Activated CD4-positive, alpha-beta T cell treated with anti-CD3 and anti-CD28 coated beads, Interleukin-2, amount 50 U/mL, for 4 hours (primary cell): ENCODE measurements around the gene CTDP1.
"Not testable (repeated sequence)": the region's sequence is repeated elsewhere in the genome, so short reads cannot be mapped to it uniquely, and the experiment has no call there.

Experiments
- DNase-seq, 2 experiments: peaks; one replicate each; pipeline ENCODE4 v3.0.0-alpha.2; 2020

CTDP1 gene

DNA sequence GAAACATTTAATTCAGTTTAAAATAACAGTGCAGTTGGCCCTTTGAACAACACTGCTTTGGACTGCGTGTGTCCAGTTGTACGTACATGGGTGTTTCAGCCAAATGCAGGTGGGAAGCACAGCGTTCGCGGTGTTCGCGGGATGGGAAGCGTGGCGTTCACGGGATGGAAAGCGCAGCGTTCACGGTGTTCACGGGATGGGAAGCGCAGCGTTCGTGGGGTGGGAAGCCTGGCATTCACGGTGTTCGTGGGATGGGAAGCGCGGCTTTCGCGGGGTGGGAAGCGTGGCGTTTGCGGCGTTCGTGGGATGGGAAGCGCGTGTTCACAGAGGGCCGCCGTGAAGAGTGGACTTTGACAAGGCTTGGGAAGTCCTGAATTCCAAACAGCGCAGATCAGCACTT is 47.6 kb downstream of the CTDP1 start:
- no peak for DNase-seq

DNA sequence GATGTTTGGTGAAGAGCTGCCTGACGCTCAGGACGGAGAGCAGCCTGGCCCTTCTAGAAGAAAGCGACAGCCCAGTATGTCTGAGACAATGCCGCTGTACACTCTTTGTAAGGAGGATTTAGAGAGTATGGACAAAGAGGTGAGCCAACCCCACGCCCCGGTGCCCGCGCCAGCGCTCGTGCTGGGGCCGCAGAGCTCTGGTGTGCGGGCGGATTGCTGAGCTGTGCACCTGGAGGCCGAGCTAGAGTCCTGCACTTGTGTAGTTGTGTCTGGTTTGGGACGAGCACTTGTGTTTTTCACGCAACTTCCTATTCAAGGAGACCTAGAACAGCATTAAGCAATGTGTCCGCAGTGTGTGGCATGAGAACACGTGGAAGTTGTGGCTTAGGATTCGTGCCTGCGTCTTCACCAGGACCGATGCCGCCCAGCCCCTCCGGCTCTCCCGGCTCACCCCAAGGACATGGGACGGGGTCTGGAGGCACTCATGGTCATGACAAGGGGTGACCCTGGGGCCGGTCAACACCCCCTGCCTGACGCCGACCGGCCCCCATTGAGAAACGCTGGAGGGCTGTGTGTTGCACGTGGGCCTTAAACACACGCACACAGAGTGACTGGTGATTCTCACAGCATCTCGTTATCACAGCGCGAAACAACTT is 49.5 kb downstream of the CTDP1 start:
- DNase-seq: no peak

DNA sequence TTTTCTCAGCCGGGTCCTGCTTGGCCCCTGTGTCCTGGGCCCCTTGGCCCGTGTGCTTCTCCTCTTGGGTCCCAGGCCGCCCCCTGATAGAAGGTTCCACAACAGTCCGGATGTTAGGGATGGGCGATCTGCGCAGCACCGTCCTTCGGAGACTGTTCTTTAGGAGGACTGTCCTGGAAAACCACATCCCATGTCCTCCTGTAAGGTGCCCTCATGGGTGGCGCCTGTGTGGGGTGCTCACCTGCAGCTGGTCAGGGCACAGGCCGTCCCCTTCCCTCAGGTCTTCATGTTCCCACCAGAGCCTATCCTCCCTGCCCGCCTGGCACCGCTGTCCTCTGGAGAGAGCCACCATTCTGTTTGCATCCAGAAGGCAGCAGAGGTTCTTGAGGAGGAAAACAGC is 50.0 kb downstream of the CTDP1 start:
- DNase-seq: no peak

DNA sequence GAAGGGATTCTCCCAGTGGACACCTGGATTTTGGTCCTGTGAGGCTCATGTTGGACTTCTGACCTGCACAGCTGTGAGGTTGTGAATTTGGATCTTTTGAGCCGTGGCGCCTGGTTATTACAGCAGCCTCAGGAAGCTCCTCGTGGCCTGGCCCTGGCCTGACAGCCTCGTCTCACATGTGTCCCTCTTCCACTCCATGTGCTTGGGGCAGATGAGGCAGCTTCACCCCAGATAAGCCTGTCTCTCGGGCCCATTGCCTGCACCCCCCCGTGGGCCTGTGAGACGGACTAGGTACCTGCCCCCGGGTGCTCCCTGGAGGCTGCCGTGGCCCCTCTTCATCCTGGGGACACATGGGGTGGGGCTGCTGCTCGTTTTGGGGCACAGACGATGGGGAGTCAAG is 51.2 kb downstream of the CTDP1 start:
- DNase-seq: no peak

DNA sequence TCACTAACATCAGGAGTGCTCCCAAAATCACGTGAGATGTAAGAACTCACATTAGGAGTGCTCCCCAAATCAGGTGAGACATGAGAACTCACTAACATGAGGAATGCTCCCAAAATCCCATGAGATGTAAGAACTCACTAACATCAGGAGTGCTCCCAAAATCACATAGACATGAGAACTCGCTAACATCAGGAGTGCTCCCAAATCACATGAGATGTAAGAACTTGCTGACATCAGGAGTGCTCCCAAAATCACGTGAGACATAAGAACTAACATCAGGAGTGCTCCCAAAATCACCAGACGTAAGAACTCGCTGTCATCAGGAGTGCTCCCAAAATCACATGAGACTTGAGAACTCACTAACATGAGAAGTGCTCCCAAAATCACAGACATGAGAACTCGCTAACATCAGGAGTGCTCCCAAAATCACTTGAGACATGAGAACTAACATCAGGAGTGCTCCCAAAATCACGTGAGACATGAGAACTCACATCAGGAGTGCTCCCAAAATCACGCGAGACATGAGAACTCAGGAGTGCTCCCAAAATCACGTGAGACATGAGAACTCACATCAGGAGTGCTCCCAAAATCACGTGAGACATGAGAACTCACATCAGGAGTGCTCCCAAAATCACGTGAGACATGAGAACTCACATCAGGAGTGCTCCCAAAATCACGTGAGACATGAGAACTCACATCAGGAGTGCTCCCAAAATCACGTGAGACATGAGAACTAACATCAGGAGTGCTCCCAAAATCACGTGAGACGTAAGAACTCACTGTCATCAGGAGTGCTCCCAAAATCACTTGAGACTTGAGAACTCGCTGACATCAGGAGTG is 52.5 kb downstream of the CTDP1 start:
- DNase-seq: not testable (repeated sequence)

DNA sequence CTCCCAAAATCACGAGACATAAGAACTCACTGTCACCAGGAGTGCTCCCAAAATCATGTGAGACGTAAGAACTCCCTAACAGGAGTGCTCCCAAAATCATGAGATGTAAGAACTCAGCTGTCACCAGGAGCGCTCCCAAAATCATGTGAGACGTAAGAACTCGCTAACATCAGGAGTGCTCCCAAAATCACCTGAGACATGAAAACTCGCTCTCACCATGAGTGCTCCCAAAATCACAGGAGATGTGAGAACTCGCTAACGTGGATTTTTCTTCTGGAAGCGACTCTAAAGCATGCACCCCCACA is 53.1 kb downstream of the CTDP1 start:
- no peak for DNase-seq

DNA sequence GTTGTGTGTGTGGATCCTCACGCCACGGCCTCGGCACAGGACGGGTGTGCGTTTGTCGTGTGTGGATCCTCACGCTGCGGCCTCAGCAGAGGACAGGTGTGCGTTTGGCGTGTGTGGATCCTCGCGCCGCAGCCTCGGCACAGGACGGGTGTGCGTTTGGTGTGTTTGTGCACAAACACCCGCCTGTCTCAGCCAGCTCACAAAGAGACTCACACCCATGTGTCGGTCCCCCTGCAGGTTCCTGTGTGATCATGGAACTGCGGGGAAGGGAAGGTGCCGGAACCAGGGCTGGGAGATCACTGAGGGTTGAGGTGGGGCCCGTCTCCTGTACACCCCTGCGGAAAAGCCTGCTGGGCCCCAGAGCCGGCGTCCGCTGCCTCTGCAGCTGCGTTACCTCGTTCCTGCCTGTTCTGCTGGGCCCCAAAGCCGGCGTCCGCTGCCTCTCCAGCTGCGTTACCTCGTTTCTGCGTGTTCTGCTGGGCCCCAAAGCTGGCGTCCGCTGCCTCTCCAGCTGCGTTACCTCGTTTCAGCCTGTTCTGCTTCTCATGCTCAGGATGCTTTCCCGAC is 53.6 kb downstream of the CTDP1 start:
- DNase-seq: no peak

DNA sequence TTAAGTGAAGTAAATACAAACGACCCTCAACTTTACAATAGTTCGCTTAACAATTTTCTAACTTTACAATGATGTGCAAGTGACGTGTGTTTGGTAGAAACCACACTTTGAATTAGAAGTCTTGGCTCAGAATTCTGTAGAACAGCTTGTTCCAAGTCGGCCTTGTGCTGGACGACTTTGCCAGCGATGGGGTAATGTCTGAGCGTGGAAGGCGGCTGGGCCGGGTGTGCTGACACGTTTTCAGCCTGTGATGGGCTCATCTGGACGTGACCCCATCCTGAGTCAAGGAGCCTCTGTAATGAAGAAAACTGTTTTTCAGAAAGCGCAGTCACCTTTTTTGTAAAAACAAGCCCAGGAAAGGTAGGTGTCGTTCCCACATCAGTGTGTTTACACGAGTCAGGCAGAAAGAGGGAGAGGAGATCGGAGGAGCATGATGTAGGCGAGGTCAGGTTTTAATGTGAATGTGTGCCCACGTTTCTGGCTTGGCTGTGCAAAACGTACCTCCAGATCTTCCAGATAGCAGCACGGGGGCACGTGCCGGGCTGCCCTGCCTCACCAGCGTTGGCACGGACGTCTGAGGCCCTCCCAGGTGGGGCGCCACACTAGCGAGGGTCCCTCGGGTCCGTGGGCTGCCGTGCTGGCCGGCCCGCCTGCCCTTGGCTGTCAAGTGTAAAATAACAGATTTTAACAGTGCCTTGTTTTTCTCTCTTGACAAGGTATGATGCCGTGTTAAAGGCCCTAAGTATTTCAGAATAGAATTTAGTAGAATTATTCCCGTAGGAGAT is 54.6 kb downstream of the CTDP1 start:
- no peak for DNase-seq

DNA sequence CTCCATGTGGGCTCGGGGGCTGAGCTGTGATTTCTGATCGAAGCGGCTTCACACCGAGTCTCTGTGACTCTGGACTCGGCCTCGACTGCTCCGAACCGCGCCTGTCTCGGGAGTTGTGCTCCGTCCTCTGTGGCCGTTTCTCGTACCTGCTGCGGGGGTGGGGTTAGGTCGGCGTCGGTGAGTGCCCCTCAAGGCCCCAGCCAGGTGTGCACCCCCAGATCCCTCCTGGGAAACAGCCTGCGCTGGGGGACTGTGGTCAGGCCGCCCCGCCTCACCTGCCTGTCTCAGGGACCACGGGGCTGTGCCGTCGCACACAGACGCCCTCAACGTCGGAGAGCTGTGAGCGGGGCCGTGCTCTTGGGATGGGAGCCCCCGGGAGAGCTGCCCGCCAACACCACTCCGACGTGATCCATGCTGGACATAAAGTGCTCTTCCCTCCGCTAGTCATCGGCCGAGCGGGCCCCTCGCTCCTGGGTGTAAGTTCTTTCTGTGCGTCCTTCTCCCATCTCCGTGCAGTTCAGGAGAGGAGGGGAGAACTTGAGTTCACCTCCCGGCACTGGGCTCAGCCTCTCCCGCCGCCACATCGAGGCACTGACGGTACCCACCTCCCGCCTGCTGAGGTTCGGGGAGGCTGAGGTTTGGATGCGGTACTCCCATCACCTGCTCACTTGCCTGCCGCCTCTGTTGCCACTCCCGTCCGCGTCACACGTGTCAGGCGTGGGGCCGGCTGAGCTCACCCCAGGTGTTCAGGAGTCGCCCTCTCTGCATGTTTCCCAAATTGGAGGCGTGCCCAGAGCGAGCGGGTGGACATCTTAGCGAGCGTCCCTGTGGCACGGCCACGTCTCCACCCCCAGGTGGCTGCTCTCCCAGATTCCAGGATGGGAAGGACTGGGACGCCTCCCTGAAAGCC is 55.7 kb downstream of the CTDP1 start:
- DNase-seq: no peak

DNA sequence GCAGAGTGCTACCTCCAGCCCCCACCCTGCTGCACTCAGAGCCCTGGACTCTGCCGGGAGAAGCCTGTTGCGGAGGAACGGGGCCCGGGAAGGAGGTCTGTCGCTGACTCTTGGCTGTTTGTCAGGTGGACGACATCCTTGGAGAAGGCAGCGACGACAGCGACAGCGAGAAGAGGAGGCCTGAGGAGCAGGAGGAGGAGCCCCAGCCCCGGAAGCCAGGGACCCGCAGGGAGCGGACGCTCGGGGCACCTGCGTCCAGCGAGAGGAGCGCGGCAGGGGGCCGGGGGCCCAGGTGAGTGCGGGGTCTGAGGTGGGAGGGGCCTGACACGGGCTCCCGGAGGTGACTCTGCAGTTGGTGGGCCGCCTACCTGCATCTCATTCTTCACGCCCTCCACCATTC is 56.6 kb downstream of the CTDP1 start:
- no peak for DNase-seq

DNA sequence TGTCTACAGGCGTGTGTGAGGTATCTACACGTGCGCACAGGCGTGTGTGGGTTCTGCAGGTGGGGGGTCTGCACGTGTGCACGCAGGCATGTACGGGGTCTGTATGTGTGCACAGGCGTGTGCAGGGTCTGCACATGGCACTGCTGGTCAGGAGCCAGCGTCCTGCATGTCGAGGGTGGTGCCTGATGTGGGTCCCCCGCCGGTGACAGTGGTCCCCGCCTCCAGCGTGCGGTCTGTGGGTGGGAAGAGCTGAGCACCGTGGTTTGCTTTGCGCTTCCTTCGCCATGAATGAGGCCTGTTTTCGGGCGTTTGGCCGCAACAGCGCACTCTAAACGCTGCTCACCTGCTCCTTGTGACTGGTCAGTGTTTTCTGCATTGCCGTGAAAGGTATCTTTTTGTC is 57.2 kb downstream of the CTDP1 start:
- DNase-seq: no peak

DNA sequence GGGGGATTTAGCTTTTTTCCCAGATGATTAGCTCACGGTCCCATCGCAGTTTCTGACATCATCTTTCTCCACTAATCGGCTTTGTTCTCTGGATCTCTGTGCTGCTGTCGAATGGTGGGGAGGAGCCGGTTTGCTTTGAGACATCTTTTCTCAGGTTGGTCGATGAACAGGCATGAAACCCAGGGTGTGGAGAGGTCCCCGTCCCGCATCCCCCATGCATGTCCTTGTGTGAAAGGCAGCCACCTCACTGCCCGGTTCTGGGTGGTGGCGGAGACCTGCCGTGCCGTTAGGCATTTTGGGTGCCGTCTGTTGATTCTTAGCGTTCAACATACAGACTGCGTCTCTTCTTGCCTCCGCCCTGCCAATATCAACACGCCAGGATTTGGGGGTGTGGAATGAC is 57.8 kb downstream of the CTDP1 start:
- no peak for DNase-seq

DNA sequence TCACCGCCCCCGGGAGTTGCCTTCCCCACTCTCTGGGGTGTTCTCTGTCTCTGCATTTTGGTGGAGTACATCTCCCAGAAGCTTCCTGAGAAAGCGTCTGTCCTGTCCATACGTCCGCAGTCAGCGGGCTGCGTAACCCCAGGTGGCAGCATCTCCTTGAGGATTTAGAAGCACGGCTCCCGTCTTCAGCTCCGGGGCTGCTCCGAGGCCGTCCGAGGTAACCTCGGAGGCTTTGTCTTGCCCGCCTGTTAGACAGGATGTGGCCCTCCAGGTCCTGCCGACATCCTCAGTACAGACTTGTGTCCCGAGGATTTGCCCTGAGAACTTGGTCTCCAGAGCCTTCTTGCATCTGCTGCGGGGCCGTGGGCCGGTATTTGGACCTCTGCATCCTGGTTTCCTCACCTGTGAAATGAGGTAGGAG is 58.4 kb downstream of the CTDP1 start:
- DNase-seq: no peak

DNA sequence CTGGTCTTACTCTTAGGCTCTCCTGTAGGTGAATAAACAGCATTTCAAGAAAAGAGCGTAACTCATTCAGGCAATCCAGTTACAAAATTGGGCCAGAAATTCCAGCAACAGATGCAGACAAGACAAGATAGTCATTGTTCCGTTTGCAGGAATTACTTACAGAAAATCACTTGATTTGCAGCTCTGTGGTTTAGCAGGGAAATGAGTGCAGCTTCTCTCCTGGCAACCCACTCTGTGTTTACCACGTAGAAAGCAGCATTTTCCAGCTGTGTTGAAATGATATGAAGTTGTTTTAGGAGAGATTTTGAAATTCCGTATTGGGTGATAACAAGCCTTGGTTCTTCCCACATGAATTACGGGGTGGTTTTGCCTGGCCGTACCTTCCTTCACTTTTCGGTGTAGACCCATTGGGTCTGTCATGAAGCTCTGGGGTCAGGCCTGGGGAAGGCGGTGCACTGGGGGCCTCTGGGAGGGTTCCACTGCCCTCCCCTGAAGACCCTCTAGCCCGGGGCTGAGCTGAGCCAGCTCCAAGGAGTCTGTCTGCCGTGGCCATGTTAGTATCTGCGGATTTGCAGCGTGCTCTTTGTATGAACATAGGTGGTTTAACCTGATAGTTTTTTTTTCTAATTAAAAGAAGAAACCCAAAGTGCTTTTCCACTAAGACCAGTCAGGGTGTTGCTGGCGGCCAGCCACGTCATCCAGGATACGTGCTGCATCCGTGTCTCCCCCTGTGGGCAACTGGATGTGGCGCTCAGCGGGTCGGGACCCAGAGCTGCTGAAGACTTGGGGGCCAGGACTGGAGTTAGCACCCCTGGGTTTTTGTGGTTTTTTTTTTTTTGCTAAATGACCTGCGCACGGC is 59.2 kb downstream of the CTDP1 start:
- DNase-seq: no peak

DNA sequence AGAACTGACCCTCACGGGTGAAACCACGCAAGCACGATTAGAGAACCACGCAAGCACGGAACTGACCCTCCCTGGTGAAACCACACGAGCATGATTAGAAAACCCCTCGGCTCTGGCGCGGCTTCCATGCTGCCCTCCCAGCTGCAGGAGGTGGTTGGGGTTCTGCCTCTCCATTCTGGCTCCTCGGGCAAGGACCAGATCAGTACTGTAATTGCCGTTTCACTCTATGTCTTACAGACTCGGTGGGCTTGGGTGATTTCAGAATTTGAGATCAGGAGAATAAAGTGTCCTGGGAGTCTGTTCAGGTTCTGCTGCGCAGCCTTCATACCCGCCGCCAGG is 59.8 kb downstream of the CTDP1 start:
- DNase-seq: no peak

DNA sequence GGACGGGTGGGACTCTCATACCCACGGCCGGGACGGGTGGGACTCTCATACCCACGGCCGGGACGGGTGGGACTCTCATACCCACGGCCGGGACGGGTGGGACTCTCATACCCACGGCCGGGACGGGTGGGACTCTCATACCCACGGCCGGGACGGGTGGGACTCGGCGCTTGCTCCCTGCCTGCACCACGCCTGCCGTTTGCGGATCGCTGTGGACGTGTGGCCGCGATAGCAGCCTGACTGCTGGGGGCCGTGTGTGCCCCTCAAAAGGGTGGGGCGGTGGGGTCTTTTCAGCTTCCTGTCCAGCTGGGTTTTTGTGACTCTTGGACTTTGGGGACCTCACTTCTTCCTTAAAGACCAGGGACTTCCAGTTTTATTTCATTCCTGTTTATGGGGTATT is 60.4 kb downstream of the CTDP1 start:
- not testable (repeated sequence) for DNase-seq

DNA sequence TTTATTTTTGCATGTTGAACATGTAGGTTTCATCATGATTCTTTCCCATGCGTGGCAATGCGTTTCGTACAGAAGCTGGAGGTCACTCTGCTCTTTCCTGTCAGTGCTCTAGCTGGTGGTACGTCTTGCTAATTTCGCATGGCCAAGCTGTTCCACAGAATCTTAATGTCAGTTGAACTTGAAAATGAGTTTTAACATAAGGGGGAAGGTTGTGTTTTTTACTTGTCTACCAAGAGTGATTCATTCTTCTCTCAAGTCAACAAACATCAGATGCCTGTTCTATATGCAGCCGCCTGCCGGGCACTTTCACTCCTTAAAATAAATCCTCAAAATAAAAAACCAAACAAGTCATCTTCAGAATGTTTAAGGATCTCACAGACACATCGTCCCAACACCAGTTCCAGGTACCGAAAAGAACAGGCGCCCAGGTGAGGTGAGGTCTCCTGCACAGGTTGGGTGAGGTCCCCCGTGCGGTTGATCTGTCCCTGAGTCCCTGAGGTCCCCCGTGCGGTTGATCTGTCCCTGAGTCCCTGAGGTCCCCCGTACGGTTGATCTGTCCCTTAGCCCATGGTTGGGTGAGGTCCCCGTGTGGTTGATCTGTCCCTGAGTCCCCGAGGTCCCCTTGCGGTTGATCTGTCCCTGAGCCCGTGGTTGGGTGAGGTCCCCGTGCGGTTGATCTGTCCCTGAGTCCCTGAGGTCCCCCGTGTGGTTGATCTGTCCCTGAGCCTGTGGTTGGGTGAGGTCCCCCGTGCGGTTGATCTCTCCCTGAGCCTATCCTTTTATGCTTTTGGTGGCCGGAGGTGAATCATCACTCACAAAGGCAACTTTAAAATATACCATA is 61.1 kb downstream of the CTDP1 start:
- no peak for DNase-seq

DNA sequence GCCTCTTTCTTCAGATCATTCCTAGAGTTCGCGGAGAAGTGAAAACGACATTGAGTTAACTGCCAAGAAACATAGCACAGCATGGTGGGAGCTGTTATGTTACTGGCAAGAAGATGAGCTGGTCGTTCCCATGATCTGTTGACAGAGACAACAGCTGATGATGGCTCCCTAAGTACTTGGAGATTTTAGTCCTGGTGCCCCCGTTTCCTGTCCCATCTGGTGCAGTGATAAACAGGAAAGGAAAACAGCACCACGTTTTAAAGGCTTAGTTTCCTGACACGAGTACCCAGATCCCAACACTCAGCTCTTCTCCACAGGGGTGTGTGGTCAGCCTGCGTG is 61.7 kb downstream of the CTDP1 start:
- no peak for DNase-seq

DNA sequence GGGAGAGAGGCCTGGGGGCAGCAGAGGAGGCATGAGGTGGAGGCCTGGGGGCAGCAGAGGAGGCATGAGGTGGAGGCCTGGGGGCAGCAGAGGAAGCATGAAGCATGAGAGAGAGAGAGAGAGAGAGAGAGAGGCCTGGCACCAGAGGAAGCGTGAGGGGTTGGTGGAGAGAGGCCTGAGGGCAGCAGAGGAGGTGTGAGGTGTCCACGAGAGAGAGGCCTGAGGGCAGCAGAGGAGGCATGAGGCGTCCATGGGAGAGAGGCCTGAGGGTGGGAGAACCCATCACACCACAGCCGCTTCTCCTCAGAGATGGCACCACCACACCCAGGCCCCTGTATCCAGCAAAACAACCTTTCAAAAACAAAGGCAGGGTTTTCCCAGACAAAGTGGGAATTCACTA is 62.5 kb downstream of the CTDP1 start:
- no peak for DNase-seq

DNA sequence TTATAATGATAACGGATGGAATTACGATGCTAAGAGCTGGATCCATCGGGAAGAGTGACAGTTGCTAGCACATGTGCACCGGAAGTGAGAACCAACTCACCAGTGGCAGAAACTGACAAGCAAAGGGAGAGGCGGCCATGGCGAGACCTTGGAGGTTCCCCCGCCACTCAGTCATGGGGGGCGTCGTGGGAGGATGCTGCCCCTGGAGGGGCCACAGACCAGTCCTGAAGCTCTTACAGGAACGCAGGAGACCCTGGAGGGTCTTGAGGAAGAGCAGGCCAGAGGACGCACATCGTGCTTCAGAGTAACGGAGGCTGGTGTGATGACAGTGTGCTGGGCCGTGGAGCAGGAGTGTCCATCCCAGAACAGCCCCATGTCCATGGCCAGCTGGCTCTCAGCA is 65.0 kb downstream of the CTDP1 start:
- DNase-seq: no peak

DNA sequence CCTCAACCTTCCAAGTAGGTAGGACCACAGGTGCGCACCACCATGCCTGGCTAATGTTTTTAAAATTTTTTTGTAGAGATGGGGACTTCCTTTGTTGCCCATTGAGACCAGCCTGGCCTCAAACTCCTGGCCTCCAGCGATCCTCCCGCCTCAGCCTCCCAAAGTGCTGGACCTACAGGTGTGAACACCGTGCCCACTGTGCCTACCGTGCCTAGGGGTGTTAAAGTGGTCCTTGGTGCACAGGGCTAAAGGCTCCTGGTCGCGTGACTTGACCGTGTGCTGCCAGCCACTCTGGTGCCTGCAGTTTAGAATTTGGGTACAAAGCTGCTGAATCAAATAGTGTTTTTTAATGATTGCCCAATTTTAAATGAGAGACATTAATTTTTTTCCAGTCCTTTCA is 67.1 kb downstream of the CTDP1 start:
- no peak for DNase-seq
